Stimulated activated CD8-positive, alpha-beta memory T cell treated with anti-CD3 and anti-CD28 coated beads, Interleukin-15, amount 100 ng/mL, for 4 hours (primary cell): ENCODE results near the gene CMIP.

ENCODE experiments used
- DNase-seq, 2 donors: peaks; one replicate each; pipeline ENCODE4 v3.0.0-alpha.2; 2020; ENCODE audit warnings: low read depth in 2 of 2

CMIP gene

GRCh38 chr16:81606039-81606438 lies 161.4 kb downstream of the CMIP start:
- DNase-seq, result no peak

DNA sequence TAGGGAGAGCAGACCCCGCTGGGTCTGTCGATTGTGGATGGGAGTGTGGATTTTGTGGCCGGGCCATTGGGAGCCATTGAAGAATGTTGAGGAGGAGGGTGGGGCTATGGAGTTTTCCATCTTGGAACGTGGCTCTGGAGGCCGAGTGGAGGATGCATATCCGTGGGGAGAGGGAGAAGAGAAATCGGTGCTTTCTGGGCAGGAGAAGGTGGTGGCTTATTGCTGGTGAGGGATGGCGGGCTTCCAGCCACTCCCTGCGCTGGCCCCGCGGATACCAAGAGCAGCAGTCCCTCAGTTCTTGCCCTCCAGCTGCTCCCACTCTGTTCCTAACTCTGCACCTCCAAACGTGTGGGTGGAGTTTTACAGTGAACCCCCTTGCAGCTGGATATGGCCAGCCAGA lies 162.4 kb downstream of the CMIP start:
- no peak for DNase-seq

DNA sequence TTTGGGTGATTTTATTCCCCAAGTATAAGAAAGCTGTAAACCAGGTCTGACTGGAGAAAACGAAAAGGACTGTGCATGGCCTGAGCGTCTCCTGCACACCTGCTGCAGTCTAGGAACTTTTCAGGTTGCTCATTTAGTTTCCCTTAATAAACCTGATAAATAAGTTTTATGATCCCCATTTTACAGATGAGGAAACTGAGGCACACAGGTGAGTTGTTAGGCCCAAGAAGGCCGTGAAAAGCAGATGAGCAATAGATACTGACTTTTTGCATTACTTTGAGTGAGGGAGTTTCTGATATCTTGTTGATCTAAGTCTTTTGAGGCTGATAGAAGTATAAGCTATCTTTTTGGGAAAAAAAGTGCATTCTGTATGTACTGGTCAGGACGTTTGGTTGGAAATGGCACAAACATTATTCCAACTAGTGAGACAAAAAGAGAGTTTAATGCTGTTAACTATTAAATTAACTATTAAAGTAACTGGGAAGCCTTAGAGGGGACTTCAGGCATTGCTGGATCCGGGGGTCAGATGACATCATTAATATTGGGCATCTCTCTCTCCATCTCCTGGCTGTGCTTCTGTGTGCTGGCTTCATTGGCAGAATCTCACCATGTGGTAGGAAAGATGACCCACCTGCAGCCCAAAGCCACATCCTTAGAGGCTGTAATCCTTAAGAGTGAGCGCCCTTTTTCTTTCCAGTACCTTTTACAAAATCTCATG lies 163.4 kb downstream of the CMIP start:
- DNase-seq, result no peak

DNA sequence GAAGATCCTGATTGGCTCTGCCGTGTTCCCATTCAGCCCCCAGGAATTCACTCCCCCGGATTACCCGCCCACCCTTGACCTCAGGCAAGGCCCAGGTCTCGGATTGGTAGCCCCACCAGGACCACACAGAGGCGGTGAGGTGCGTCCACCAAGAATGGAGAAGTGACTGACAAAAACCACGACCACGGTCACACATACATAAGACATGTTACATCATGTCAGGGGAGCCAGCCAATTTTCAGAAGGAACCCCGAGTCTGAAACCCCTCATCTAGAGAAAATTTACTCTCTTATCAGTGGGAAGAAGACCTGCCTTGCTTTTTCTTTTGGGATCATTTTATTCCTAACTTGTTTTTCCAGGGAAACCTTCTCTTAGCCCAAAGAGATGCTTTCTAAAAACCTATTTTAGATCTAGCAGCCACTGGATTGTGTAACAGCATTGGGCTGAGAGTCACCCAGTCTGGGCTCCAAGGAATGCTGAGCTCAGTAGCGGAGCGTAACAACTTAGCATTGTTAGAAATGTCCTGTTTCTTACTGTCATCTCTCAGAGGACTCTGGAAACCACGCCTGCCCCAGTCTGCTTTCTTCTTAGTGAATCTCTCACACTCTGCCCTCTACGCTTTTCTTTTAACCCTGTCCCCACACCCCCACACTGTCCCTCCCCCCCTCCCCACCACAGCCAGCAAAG lies 164.1 kb downstream of the CMIP start:
- DNase-seq, result no peak

- no peak for DNase-seq
Observed at GRCh38 chr16:81609323-81609892, 164.8 kb downstream of the CMIP start.

DNA sequence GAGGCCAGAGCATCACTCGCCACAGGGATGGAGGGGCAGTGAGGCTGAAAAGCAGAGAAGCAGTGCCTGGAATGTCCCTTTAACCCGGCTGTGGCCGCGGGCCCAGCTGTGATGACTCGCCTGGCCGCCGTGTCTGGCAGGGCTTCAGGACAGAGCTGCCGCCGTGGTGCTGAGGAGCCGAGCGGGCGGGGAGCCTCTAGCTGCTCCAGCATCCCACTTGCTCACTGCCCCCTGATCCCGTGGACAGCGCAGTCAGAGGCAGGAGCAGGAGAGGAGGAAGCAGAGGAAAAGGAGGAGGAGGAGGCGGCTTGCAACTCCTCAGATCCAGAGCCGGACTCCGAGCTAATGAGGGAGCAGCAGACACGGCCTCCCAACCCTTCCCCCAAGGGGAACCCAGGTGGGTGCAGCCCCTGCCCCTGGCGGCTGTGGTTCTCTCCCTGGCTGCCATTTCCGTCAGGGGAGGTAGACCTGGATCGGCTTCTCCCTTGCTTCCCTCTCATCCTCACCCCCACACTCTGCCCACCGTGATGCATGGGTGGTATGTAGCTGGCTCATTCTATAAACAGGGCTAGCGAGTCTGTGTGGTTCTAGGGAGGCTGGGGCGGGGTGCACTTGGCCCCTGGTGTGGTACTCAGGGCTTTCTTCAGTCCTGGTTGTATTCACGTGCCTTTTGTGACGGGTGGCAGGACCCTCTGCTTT lies 165.7 kb downstream of the CMIP start:
- DNase-seq, result no peak

DNA sequence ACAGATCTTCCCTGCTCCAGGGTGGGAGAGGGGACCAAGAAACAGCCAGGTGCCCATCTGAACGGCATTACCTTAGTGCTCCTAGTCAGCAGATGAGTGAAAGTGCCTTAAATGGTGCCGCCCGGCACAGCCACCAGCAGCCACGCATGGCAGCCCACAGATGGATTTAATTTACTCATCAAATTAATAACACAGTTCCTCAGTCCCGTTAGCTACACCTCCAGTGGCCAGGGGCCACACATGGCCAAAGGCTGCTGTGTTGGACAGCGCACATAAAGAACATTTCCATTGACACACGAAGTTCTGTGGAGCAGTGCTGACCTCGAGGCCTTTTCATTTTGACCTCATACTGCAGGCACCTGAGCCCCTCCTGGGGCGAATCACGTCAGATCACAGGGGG lies 166.3 kb downstream of the CMIP start:
- DNase-seq, result no peak

DNA sequence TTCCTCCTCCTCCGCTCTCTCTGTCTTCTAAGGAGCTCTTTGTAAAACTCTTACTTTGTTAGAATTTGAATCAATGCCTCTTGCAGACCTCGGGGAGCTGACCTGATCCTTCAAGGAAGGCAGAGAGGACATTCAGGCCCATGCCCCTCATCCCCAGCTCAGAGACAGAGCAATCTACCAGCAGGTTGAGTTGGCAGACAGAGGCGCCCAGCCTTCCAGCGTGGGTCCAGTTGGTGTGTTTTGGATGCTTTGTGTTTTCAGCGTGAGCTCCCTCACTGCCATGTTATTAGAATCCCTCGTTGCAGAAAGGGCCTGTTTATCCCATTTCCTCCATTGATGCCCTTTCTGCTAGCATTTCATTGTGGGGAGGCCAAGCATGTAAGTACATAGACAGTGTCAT lies 167.1 kb downstream of the CMIP start:
- DNase-seq, result no peak

GRCh38 chr16:81612351-81613163 lies 167.9 kb downstream of the CMIP start:
- DNase-seq, result no peak

DNA sequence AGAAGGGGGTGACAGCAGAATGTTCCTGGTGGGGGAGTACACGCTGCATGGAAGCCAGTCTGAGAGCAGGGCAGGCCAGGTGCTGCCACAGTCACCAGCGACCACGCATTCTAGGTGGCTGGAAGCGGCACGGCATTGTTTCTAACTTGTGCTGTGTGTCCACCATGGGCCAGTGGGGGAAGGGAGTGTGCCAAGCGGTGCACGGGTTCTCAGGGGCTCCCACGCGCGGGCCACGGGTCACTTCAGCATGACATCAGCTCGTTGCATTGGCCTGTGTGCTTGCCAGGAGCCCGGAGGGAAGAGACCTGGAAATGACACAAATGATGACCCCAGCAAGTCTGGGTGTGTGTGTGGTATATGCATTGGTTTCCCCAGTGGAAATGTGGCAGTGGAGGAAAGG lies 169.6 kb downstream of the CMIP start:
- no peak for DNase-seq

- DNase-seq, result no peak
Observed at GRCh38 chr16:81614654-81615359, 170.2 kb downstream of the CMIP start.

- DNase-seq, result no peak
Observed at GRCh38 chr16:81615411-81615810, 170.8 kb downstream of the CMIP start.

GRCh38 chr16:81615833-81616232 lies 171.2 kb downstream of the CMIP start:
- DNase-seq, result no peak

DNA sequence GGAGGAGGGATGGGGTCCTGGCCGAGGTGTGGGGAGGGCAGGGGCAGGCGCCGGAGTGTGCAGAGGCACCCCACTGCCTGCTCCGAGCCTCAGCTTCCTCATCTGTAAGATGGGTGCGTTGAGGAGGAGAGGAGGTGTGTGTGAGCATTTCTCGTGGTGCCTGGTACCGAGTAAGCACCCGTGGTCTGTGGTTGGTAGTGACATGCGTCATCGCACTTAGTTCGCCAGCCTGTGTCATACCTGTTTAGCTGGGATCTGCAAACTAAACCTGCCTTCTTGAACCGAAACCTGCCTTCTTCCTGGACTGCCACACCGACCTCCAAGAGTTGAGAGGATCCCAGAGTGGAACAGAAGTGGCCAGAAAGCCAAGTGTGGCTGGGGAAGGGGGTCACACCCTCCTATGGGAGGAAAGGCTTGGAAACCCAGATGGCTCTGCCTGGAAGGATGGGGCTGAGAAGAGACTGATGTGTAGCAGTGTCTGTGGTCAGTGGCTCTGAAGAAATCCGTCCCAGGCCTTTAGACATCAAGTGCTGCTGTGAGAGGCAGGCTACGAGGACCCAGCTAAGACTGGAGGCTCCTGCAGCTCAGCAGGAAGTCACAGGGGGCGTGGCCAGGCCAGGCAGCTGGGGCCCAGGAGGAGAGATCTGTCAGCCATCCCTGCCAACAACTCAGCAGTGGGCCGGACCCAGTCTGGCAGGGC lies 171.9 kb downstream of the CMIP start:
- DNase-seq, result peak; percentile 45 to 64

DNA sequence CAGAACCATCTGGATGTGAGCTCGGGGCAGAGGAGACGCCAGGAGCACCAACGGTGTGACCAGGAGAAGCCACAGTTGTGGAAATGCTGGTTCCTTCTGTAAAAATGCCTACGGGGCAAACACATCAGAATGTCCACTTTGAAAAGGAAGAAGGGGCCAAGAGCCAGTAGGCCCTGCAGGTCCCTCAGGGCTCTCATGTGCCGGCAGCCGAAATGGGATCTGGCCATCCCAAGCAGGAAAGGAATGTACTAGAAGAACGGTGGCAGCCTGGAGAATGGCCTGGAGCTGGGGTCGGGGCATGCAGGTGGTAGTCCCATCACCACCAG lies 172.4 kb downstream of the CMIP start:
- no peak for DNase-seq

DNA sequence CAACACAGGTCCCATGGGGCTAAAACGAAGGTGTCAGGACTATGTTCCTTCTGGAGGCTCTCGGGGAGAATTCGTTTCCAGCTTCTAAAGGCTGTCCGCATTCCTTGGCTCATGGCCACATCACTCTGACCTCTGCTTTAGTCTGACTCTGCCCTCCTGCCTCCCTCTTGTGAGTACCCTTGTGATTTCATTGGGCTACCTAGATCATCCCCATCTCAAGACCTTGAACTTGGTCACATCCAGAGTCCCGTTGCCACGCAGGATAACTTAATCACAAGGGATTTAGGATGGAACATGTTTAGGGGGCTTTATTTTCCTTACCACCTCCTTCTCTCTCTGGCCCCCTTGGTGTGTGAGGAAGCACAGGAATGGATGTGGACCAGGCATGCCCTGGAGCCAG lies 173.6 kb downstream of the CMIP start:
- DNase-seq, result no peak

GRCh38 chr16:81618661-81619060 lies 174.1 kb downstream of the CMIP start:
- DNase-seq, result no peak

- DNase-seq, result no peak
Observed at GRCh38 chr16:81620029-81620428, 175.4 kb downstream of the CMIP start.

DNA sequence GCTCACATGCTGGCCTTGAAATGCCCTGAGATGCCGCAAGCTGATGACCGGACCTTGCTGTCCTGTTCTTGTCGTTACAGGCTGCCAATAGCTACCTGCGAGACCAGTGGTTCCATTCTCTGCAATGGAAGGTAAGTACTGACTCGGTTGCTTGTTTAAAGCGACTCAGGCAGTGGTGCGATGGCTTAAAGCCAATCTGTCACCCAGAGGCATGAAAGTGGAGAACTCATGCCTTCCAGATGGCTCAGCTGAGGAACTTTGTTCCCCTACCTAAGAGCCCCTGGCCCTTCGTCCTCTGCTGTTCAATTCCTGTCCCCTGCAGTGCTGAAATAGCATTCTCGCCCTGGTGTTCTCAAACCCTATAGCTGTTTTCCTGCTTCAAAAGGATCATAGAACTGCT lies 176.2 kb downstream of the CMIP start:
- DNase-seq, result no peak

DNA sequence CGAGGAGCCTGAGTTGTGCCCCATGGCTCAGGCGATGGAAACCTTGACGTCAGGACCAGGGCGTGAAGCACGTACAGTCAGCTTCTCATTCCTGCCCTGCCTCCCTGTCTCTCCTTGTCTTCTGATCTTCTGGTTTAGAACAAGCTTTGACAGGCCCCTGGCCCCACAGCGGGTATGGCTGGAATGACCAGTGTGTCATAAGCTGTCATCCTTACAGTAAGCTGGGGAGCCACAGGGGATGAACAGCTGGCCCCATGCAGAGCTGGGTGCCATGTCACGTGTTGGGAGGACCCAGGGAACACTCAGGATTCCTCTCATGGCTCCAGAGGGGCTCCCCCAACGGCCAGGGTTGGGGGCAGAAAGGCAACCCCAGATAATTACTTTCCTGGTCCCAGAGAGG lies 176.9 kb downstream of the CMIP start:
- no peak for DNase-seq
